Ureter (tissue), 1 donor: ENCODE measurements around the gene TRAP1. TPM values are rescaled to one million over a fixed set of nuclear protein-coding genes. Genes with fewer than 3 reads are reported as not detected.
"Not testable (repeated sequence)": the region's sequence is repeated elsewhere in the genome, so short reads cannot be mapped to it uniquely, and the experiment has no call there.

Experiments
- DNase-seq: peaks from one replicate; pipeline ENCODE4 v3.0.0-alpha.2; 2020; ENCODE audit warnings: low spot score
- total RNA-seq: library from RNA; stranded (reverse); gene quantifications from one replicate; pipeline ENCODE4 v1.2.4, GENCODE V29; 2023
- donor health status: DM: yes; HTN: yes; CAD: no.

The TRAP1 gene
- total RNA-seq, 1 donor from 2014 or later = 156 TPM

DNA sequence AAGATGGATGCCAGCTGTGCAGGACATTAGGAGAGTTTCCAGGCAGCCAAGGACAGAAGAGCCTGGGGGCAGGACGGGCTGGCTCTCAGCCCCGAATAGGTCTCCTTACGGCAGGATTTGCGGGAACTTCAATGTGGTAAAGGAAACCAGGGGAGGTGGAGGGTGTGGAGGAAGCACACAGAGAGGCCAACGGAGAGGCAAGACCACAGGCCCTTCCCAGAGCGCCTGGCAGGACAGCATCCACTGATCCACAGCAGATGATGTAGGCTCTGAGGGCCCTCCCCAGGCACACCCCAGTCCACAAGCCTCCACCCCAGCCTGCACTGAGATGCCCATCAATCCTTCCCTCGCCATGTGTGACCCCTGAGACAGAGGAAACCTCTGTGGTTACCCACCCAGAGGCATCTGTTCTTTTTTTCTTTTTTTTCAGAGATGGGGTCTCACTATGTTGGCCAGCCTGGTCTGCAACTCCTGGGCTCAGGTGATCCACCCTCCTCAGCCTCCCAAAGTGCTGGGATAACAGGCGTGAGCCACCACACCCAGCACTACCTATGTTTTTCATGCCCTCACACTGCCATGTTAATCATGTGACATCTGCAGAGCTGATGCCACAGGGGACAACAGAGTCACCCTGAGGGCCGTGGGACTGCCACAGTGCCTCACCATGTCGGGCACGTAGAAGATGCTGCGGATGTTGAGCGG, 43.5 kb downstream of the TRAP1 start:
- DNase-seq = no peak

DNA sequence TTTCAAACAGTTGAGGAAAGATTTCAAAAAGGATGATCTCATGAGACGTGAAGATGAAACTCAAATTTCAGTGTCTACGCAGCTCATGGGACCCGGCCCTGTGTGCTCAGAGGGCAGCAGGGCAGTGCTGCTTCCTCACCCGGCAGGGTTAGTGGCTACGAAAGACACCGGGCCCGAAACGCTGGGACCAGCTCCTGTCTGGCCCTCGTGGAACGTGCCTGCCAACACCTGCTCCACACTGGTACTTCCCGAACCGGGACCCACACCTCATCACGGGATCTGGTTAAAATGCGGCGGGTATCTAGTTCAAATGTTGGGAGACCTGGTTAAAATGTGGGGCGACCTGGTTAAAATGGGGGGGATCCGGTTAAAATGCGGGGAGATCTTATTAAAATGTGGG, 44.1 kb downstream of the TRAP1 start:
- no peak for DNase-seq

DNA sequence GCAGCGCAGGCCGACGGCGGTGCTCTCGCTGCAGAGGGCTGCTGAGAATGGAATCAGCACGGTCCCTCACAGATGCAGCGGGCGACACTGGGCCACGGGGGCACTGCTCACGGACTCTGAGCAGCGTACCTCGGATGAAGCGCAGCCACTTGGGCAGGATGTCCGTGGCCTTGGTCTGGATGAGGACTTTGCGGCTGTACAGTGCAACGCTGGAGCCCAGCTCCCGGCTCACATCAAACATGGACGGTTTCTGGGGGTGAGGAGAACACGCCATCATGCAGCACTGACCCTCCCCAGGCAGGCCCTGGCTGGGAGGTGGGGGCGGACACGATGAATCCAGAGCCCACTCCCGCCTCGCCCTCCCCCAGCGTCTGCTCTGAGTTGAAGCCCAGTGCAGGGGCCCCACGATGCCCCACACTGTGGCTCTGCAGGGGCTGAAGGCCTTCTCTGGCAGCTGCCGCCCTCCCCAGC, 44.7 kb downstream of the TRAP1 start:
- DNase-seq = no peak

DNA sequence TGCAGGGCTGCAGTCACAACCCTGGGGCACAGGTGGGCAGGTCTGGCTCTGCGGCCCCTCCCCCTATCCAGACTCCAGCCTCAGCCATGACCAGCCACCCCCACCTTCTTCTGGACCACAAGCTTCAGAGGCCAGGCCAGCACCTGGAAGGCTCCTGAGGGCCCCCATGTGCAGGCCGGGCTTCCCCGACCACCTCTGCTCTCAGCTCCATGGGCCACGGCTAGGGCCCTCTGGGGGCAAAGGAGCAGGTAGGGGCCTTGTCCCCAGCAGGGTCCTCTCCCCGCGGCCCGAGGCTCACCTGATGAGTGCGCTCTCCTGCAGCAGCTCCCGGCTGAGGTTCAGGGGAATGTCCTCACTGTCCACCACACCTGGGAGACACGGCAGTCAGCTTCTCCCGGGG, 45.9 kb downstream of the TRAP1 start:
- DNase-seq = no peak

DNA sequence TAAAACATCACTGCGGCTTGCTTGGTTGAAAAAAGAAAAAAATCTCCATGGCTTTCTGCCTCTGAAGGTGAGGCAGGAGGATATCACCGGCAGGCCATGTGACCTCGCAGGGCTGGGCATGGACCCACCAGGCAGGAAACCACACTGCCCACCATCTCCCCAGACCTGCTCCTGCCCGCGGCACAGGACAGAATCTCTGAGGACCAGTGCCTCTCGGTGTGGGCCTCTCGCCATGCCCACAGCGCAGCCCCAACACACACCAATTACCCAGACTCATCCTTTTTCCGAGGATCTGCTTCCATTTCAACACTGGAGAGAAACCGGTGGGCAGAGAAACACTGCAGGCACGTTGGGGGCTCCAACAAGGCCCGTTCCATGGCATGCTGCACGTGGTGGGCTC, 46.6 kb downstream of the TRAP1 start:
- DNase-seq = no peak

DNA sequence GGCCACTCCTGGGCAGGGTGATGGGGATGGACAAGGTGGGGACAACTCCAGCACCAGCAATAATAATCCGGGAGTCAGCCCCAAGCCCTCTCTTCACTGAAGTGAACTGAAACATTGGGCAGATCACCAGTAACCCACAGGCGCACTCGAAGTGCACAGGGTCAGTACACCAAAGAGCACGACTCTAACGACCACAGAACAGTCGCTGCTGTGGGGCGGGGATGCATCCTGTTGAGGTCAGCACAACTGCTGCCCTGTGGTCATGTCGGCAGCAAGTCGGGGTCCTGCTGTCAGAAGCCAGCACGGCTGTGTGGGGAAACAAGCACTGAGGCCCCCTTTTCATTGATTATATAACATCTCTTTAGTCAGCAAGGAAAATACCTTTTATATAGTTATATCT, 48.2 kb downstream of the TRAP1 start:
- no peak for DNase-seq

DNA sequence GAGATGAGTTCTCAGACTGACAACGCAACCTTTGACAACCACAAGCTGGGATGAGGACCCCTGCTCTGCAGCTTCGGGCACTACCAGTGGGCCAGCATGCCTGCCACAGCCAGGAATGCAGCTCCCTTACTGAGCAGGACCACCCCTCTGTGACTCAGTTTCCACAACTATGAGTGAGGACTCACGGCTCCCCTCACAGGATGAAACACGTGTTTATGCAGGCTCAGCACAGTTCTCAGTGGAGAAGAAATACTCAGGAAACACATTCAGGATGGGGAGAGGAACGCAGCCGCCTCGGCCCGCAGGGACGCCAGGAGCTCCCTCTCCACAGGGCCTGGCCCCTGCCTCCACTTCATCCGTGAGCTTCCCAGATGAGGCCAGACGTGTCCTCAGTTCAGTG, 48.7 kb downstream of the TRAP1 start:
- no peak for DNase-seq

DNA sequence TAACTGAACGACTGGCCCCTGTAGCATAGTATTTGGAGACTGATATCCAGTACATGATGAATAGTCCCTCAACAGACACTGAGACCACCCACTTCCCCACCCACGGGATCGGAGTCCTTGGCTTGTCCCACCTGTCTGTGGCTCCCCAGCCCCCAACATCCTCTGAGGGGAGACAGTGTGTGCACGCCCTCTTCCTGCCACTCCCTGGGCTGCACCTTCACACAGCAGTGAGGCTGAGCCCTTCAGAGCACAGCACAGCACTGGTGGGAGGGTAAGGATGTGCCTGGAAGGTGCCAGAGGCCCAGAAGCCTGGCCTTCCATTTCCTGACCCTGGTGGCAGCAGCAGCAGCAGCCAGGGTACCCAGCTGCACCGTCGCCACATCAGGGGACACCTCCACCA, 51.8 kb downstream of the TRAP1 start:
- no peak for DNase-seq

DNA sequence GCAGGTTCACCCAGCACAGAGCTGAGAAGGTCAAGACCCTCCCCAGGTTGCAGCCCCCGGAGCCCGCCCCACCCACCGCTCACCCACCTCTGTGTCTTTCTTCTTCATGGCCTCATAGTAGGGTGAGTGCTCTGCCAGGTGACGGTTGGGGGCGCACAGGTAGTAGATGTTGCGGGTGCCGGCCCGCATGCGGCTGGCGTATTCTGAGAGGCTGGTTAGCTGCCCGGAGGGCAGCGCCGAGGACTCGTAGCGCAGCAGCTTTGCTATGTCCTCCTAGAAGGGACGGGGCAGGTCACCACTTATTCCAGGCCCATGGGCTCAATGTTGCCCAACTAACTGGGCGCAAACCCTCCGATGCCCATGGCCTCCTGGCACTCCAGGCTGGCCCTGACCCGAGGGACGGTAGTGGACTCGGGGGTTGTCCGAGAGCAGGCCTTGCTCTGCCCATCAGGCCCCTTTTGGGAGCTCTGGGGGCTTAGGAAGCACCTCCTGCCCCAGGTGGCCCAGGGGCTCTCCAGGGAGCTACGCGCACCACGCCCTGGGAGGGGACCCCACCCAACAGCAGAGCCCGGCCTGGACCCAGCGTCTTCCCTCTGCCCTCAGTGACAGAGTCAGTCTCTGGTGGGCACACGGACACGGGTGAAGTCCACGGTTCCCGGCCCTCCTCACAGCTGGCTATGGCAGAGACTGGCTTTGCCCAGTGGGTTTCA, 53.0 kb downstream of the TRAP1 start:
- DNase-seq = no peak

DNA sequence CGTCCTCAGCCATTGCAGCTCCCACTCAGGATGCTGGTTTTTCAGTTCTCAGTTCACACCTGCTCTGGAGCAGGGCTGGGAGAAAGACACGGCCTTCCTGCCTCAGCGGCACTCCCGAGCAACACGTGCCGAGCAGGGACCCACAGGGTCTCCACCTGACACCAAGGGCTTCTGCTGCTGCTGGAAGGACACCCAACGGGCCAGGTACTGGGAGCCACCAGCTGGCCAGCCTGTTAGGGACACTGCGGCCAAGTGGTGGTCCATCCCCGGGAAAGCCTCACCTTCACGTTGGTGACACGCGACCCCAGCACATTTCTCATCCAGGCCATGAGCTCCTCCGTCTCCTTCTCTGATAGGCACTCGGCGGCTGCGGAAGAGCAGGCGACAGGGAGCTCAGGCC, 54.7 kb downstream of the TRAP1 start:
- DNase-seq = no peak

DNA sequence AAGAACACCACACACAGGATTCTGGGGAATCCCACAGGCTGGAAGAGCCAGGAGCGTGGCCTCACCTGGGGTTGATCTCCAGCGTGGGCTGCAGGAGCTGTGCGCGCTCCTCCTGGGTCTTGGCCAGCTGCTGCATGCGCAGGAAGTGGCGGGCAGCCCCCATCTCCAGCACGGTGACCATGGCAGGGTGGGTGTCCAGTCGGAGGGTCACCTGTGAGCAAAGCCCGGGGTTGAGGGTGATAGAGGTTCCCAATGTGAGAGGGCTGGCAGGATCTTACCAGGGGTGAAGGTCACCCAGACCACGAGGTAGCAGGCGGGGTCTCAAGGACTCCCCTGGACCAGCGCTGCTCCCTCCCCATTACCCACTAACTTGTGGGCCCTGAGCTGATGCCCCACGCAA, 55.4 kb downstream of the TRAP1 start:
- no peak for DNase-seq

DNA sequence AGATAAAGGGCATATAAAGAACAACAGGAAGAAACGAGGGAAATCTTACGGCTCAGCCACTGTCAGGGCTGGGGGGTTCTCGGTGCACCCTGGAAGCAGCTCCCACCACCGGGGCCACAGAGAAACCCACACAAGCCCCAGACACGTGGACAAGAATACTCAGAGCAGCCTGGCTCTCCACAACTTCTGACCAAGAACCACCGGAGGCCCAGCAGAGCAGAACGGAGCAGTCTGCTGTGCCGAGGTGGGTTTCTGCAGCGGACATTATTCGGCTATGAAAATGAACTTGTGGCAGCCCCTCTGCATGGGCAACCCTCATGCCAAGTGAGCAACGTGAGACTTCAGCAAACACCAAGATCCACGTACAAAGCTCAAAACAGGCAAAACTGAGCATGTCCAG, 56.0 kb downstream of the TRAP1 start:
- no peak for DNase-seq

DNA sequence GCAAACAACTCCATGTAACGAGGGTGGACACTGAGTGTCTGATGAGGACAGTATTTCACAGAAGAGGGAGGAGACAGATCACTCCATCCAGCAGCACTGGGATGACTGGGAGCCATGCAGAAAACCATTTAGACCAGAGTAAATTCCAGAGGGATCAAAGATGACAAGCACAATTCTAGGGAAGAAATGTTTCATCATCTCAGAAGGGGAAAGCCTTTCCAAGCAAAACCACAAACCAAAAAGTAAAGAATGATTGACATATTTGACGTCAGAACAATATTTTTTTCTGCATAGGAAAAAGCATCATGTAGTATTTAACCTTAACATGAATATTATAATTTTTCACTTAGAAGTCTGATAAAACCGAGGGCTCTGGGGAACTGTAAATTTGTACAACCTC, 58.1 kb downstream of the TRAP1 start:
- no peak for DNase-seq

DNA sequence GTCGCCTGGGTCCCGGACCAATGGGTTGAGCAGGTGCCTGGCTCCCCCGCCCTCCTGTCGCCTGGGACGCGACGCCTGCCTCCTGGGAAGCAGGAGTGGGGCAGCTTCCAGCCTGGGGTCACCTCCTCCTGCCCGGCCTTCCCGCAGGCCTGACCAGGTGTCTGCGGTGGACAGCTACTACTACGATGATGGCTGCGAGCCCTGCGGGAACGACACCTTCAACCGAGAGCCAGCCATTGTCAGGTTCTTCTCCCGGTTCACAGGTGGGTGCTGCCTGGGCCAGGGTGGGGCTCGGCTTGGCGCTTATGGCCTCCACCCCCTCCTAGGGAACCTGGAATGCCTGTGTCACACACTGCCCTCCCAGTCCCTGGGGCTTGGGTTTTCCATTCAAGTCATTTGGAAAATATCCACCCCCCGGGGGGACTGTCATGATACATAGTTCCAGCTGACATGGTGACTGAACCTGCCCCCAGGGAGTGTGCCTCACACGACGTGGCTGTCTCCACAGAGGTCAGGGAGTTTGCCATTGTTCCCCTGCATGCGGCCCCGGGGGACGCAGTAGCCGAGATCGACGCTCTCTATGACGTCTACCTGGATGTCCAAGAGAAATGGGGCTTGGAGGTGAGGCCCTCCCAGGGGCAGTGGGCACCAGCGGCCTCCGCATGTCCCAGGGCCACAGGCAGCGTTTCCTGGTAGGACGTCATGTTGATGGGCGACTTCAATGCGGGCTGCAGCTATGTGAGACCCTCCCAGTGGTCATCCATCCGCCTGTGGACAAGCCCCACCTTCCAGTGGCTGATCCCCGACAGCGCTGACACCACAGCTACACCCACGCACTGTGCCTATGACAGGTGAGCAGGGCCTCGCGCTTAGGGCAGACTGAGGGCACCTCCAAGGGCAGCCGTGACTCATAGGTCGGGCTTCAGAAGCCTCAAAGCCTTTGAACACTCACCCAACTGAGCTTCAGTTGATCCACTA, 60.5 kb downstream of the TRAP1 start:
- DNase-seq = no peak

DNA sequence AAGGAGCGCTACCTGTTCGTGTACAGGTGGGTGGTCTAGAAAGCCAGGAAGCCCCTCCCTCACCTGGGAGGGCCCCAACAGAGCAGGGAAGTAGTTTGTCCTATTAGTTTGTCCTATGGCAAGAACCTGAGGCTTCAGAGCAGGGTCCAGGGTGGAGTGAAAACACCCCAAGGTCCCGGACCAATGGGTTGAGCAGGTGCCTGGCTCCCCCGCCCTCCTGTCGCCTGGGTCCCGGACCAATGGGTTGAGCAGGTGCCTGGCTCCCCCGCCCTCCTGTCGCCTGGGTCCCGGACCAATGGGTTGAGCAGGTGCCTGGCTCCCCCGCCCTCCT, 61.2 kb downstream of the TRAP1 start:
- DNase-seq = not testable (repeated sequence)

DNA sequence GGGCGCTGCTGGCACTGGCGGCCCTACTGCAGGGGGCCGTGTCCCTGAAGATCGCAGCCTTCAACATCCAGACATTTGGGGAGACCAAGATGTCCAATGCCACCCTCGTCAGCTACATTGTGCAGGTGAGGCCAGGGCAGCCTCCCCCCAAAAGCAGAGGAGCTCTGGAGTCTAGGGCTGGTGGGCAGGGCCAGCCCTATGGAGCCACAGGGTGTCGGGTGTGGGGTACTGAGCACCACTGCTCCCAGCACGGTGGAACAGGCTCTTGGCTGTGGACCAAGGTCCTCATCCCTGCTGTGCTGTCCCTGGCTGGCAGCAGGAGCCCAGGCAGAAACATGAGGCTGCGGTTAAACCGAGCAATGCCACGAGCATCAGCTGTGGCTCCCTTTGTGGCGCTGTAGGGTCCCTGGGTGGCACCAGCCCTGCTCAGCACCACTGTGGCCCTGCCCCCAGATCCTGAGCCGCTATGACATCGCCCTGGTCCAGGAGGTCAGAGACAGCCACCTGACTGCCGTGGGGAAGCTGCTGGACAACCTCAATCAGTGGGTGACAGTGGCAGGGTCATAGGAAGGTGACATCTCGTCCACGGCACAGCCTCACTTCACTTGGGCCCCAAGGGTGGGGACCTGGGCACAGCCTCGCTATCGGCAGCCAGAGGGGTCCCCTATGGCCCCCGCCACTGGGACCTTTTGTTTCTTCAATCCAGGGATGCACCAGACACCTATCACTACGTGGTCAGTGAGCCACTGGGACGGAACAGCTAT, 61.7 kb downstream of the TRAP1 start:
- no peak for DNase-seq

DNA sequence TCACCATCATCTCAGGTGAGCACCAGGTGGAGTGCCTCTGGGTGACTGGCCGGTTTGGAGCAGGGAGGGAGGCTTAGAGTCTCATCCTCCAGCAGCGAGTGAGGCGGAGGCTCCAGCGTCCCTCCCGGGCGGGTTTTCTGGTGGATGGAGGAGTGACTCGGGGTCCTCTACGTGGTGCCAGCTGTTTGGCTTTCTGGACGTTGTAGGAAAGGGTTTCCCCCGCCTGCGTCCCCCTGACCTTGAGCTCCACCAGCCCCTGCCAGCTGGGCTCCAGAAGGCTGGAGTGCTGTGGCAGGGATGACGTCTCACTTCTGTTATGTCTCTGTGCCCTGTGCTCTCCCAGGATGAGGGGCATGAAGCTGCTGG, 62.3 kb downstream of the TRAP1 start:
- no peak for DNase-seq

DNA sequence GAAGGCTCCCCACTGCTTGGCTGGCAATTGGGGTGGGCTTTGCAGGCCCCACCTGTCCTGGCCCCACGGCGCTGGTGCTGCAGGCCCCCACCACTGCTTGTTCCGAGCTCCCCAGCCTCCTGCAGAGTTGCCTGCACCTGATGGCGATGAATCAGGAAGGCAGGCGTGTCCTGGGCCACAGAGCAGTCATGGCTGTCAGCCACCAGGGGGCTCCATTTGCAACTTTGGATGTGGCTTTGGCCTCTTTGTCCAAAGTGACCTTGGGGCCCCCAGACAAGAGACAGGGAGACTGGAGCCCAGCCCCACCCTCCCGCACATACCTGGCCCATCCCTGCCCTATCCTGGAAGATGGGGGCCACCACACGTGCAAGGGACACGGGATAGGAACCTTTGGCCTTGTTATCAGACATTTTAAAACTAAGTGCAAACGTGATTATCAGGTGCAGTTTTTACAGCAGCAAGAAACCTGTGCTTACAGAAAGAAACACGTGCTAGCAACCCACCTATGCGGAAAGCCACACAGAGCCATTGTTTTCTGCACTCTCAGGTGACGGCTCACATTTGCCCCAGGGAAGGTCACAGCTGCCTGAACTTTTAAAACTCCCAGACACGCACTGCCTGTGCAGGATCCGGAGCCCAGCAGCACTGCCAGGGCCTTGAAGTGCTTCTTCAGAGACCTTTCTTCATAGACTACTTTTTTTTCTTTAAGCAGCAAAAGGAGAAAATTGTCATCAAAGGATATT, 62.9 kb downstream of the TRAP1 start, which contains the start of gene DNASE1:
TSS of gene DNASE1 (plus strand) at position 443 of the 743 bp plus-strand sequence. CDS start 683 bp downstream, outside the sequence.
- no peak for DNase-seq

DNA sequence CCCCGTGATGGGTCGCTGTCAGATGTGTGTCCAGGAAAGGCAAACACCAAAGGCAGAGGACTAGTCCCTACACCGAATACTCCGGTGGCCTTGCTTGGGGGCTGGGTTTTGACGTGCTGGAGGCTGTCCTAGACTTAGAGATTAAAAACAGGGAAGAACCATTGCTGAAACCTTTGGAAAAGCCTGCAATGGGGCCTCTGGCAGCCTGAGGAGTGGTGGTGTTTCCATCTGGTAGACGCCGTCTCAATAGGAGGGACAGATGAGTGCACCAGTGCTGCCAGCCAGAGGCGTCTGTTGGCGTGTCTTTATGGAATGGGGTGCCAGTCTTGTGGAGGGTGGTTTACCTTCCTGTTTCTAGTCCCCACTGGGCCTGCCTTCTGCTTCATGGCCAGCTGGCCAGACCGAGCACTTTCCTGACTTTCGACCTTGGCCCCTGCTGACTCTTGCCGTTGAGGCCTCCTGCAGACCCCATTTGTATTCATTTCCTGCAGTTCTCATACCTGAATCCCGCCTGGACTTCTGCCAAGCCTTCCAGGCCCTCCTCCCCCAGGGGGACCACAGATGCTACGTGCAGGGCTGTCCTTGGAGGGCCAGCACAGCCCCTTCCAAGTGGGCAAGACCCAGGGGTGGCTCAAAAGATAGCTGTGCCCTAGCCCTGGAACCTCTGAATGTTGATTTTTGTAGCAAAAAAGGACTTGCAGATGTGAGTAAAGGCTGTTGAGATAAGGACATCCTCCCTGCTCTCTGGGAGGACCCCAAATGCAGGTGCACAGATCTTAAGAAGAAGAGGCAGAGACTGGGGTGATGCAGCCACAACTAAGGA, 64.7 kb downstream of the TRAP1 start:
- no peak for DNase-seq
